HUES6 (cell line): ENCODE results near the gene EDARADD.
"Not testable (repeated sequence)": the region's sequence is repeated elsewhere in the genome, so short reads cannot be mapped to it uniquely, and the experiment has no call there.

ENCODE experiments used
- H3K27ac ChIP-seq: 2 replicates; pipeline ENCODE4 v1.7.0; 2013; ENCODE audit warnings: low read depth, mild to moderate bottlenecking, low read length, inconsistent platforms
- H3K27me3 ChIP-seq: 2 replicates; pipeline ENCODE4 v1.6.1; 2013; ENCODE audit warnings: low read length; ENCODE audit not compliant: control insufficient read depth, insufficient read depth
- H3K36me3 ChIP-seq: 2 replicates; pipeline ENCODE4 v1.6.1; 2013; ENCODE audit warnings: low read length; ENCODE audit not compliant: control insufficient read depth, insufficient read depth
- H3K4me1 ChIP-seq: 2 replicates; pipeline ENCODE4 v1.6.1; 2013; ENCODE audit warnings: low read length; ENCODE audit not compliant: control insufficient read depth, insufficient read depth
- H3K4me3 ChIP-seq: 2 replicates; pipeline ENCODE4 v1.5.1; 2013; ENCODE audit warnings: low read depth, low read length
- H3K9ac ChIP-seq: one replicate; pipeline ENCODE4 v1.6.1; 2013; ENCODE audit warnings: mild to moderate bottlenecking, low read length
- H3K9me3 ChIP-seq: 2 replicates; pipeline ENCODE4 v1.6.1; 2013; ENCODE audit warnings: low read depth, low read length; ENCODE audit not compliant: control insufficient read depth, insufficient read depth

The EDARADD gene

GRCh38 chr1:236393681-236394481, at the start of gene EDARADD:
TSS of gene EDARADD (plus strand) at chr1:236394286. CDS start at chr1:236394445, 159 bp downstream.
- no peaks in the 10 kb centered on the region for H3K9me3 ChIP-seq
- H3K27ac ChIP-seq: no peak within 1 kb of the TSS
- H3K4me3 ChIP-seq: peak within 1 kb of the TSS; percentile 99
- peak within 1 kb of the TSS; percentile 82 for H3K9ac ChIP-seq
- H3K36me3 ChIP-seq: no peaks in the 10 kb centered on the region
- peaks cover 29% of the 10 kb centered on the region for H3K27me3 ChIP-seq
- H3K4me1 ChIP-seq: peaks cover 16% of the 10 kb centered on the region; the same call in 1 of the 2 replicates

DNA sequence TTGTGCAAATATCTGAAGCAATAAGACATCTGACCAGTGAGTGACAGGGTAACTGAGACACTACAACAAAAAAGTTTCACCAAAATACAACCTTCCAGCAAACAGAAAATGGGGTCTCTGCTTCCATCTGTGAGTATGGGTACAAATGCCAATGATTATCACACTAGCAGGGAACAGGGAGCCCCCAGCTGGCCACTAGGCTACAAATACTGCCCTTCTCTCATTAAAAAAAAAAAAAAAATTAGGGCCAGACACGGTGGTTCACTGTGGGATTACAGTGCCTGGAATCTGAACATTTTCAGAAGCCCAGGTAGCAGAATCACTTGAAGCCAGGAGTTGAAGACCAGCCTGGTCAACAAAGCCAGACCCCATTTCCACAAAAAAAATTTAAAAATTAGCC, 48.4 kb upstream of the EDARADD start:
- H3K4me1 ChIP-seq: 0 out of 2 replicates have a peak, but pooled peaks cover 5% of the 10 kb centered on the region
- no peak overlapping the region for H3K9ac ChIP-seq
- H3K36me3 ChIP-seq: no peaks in the 10 kb centered on the region
- H3K27ac ChIP-seq: no peak overlapping the region
- no peaks in the 10 kb centered on the region for H3K27me3 ChIP-seq
- H3K4me3 ChIP-seq: no peak overlapping the region
- no peaks in the 10 kb centered on the region for H3K9me3 ChIP-seq

- H3K27me3 ChIP-seq: no peaks in the 10 kb centered on the region
Measured at GRCh38 chr1:236348071-236348470, 46.0 kb upstream of the EDARADD start.

GRCh38 chr1:236350308-236350707, 43.8 kb upstream of the EDARADD start:
- H3K9me3 ChIP-seq: no peaks in the 10 kb centered on the region
- H3K27ac ChIP-seq: no peak overlapping the region
- no peaks in the 10 kb centered on the region for H3K4me1 ChIP-seq

More at GRCh38 chr1:236348071-236348470, 46.0 kb upstream of the EDARADD start:
- H3K9ac ChIP-seq: no peak overlapping the region
- no peaks in the 10 kb centered on the region for H3K9me3 ChIP-seq
- no peak overlapping the region for H3K4me3 ChIP-seq
- 0 out of 2 replicates have a peak, but pooled peaks cover 5% of the 10 kb centered on the region for H3K4me1 ChIP-seq
- H3K27ac ChIP-seq: no peak overlapping the region
- no peaks in the 10 kb centered on the region for H3K36me3 ChIP-seq

GRCh38 chr1:236351875-236352573, 42.1 kb upstream of the EDARADD start:
- H3K4me3 ChIP-seq: no peak overlapping the region
- H3K27me3 ChIP-seq: no peaks in the 10 kb centered on the region
- H3K9ac ChIP-seq: no peak overlapping the region
- H3K4me1 ChIP-seq: no peaks in the 10 kb centered on the region
- H3K27ac ChIP-seq: no peak overlapping the region
- H3K9me3 ChIP-seq: no peaks in the 10 kb centered on the region
- H3K36me3 ChIP-seq: no peaks in the 10 kb centered on the region

More at GRCh38 chr1:236350308-236350707, 43.8 kb upstream of the EDARADD start:
- no peaks in the 10 kb centered on the region for H3K27me3 ChIP-seq
- H3K4me3 ChIP-seq: no peak overlapping the region
- H3K9ac ChIP-seq: no peak overlapping the region
- H3K36me3 ChIP-seq: no peaks in the 10 kb centered on the region

DNA sequence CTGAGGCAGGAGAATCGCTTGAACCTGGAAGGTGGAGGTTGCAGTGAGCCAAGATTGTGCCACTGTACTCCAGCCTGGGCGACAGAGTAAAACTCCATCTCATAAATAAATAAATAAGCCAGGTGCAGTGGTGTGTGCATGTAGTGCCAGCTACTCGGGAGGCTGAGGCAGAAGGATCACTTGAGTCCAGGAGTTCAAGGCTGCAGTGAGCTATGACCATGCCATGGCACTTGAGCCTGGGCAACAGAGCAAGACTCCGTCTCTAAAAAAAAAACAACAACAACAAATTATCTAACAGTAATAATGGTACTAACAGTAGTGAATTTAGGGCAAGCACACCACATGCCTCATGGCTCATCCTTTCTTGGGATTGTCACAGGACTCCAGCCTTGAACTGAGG, 41.3 kb upstream of the EDARADD start:
- H3K4me3 ChIP-seq, H3K9me3 ChIP-seq, H3K4me1 ChIP-seq, H3K9ac ChIP-seq, H3K27me3 ChIP-seq, H3K36me3 ChIP-seq, H3K27ac ChIP-seq: not testable (repeated sequence)

GRCh38 chr1:236353813-236354212, 40.3 kb upstream of the EDARADD start:
- Histone ChIP-seq H3K27ac (no peak overlapping the region), H3K9me3 (no peaks in the 10 kb centered on the region), H3K9ac (no peak overlapping the region), H3K4me3 (no peak overlapping the region), H3K27me3 (no peaks in the 10 kb centered on the region), H3K4me1 (no peaks in the 10 kb centered on the region), H3K36me3 (no peaks in the 10 kb centered on the region)

- H3K27me3 ChIP-seq: no peaks in the 10 kb centered on the region
- H3K9ac ChIP-seq: no peak overlapping the region
- no peaks in the 10 kb centered on the region for H3K36me3 ChIP-seq
- H3K27ac ChIP-seq: no peak overlapping the region
- H3K4me1 ChIP-seq: no peaks in the 10 kb centered on the region
- H3K9me3 ChIP-seq: 0 out of 2 replicates have a peak, but pooled peaks cover 4% of the 10 kb centered on the region
- no peak overlapping the region for H3K4me3 ChIP-seq
Measured at GRCh38 chr1:236354330-236355147, 39.5 kb upstream of the EDARADD start.

DNA sequence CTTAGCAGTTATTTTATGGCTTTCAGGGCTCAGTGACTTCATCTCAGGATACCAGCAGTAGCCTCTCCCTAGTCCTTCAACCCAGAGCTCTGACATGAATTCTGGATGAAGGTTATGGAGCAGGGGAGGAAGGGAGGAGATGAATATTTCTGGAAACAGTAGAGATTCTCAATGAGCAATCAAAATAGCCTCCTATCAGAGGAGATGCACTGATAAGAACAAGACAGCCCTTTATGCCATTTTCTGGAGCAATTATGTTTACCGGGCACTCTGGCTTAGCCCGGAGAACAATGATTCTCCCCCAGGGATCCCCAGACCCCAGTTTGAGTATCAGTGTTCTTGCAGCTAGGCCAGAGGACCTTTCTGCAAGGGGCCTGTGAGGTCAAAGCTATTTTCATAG, 37.9 kb upstream of the EDARADD start:
- no peak overlapping the region for H3K9ac ChIP-seq
- no peaks in the 10 kb centered on the region for H3K4me1 ChIP-seq
- no peak overlapping the region for H3K4me3 ChIP-seq
- H3K36me3 ChIP-seq: no peaks in the 10 kb centered on the region
- no peaks in the 10 kb centered on the region for H3K27me3 ChIP-seq
- no peak overlapping the region for H3K27ac ChIP-seq
- H3K9me3 ChIP-seq: 0 out of 2 replicates have a peak, but pooled peaks cover 4% of the 10 kb centered on the region

GRCh38 chr1:236361909-236362590, 32.0 kb upstream of the EDARADD start:
- no peaks in the 10 kb centered on the region for H3K36me3 ChIP-seq
- H3K27ac ChIP-seq: no peak overlapping the region
- H3K4me1 ChIP-seq: no peaks in the 10 kb centered on the region
- no peaks in the 10 kb centered on the region for H3K27me3 ChIP-seq
- 0 out of 2 replicates have a peak, but pooled peaks cover 4% of the 10 kb centered on the region for H3K9me3 ChIP-seq
- no peak overlapping the region for H3K4me3 ChIP-seq
- no peak overlapping the region for H3K9ac ChIP-seq
